HCT116 (cell line): ENCODE results near the gene ICA1.

ENCODE experiments used
- ATF3 ChIP-seq: IDR thresholded peaks from 2 replicates; pipeline ENCODE4 v1.6.1; 2012
- CBX3 ChIP-seq: IDR thresholded peaks from 2 replicates; pipeline ENCODE4 v1.6.1; 2012; ENCODE audit warnings: low read depth
- CTCF ChIP-seq, 3 experiments: fragments of 200-600 bp in 1 of 3; sonication (generic) in 1 of 3; IDR thresholded peaks in 2 of 3; conservative IDR thresholded peaks in 1 of 3; 2 replicates each; pipeline ENCODE4 v1.5.1; 2012 to 2017; ENCODE audit warnings: low read depth in 2 of 3, low read length in 2 of 3, antibody characterized with exemption in 1 of 3, borderline replicate concordance in 1 of 3, control low read depth in 1 of 3, mild to moderate bottlenecking in 1 of 3, mixed read lengths in 1 of 3, mixed run types in 1 of 3, moderate library complexity in 1 of 3; ENCODE audit not compliant: insufficient read depth in 1 of 3
- EZH2phosphoT487 ChIP-seq: fragments of 200-600 bp; IDR thresholded peaks from 2 replicates; pipeline ENCODE4 v1.6.1; 2018; ENCODE audit warnings: antibody characterized with exemption, borderline replicate concordance
- MAX ChIP-seq: IDR thresholded peaks from 2 replicates; pipeline ENCODE4 v1.6.1; 2012
- POLR2A ChIP-seq: IDR thresholded peaks from 2 replicates; pipeline ENCODE4 v1.7.0; 2011; ENCODE audit warnings: borderline replicate concordance; ENCODE audit not compliant: insufficient read depth, insufficient read length; ENCODE audit errors: extremely low read depth
- REST ChIP-seq: IDR thresholded peaks from 2 replicates; pipeline ENCODE4 v1.6.1; 2012; ENCODE audit warnings: low read depth
- SRF ChIP-seq: IDR thresholded peaks from 2 replicates; pipeline ENCODE4 v1.6.1; 2012; ENCODE audit warnings: low read depth
- TCF7L2 ChIP-seq: IDR thresholded peaks from 2 replicates; pipeline ENCODE4 v1.7.0; 2011; ENCODE audit warnings: borderline replicate concordance, inconsistent platforms; ENCODE audit not compliant: insufficient read depth, insufficient read length; ENCODE audit errors: extremely low read depth
- YY1 ChIP-seq: IDR thresholded peaks from 2 replicates; pipeline ENCODE4 v1.6.1; 2011; ENCODE audit warnings: low read length, low read depth, moderate library complexity, mild to moderate bottlenecking; ENCODE audit not compliant: insufficient replicate concordance; ENCODE audit errors: extremely low read depth

GRCh38 chr7:8169171-8169570 is 92.8 kb downstream of the ICA1 start:
- TF ChIP-seq MAX, result no peak
- no peak for TF ChIP-seq POLR2A
- TF ChIP-seq EZH2phosphoT487, result no peak
- TF ChIP-seq YY1, result no peak
- TF ChIP-seq CTCF (IDR thresholded peaks at IDR 0.05 in 2 of 3, conservative IDR thresholded peaks at IDR 0.05 in 1 of 3; ENCODE audit: borderline replicate concordance in 1 of 3, insufficient read depth in 1 of 3, low read depth in 2 of 3, low read length in 2 of 3), result no peak
- no peak for TF ChIP-seq REST
- TF ChIP-seq ATF3, result no peak
- no peak for TF ChIP-seq TCF7L2
- TF ChIP-seq SRF, result no peak
- no peak for TF ChIP-seq CBX3
